Kidney (tissue), 14 donors: ENCODE measurements around the gene GPC6. TPM values are rescaled to one million over a fixed set of nuclear protein-coding genes. Genes with fewer than 3 reads are reported as not detected.

ENCODE experiments used
- DNase-seq, 5 donors: peaks; one replicate each; pipeline ENCODE4 v3.0.0-alpha.2; 2013 to 2020
- FAIRE-seq: peaks from 2 replicates; lab custom pipeline; 2012; peaks lifted over from hg19 to GRCh38; lab: Jason Lieb, UNC
- H3K27ac ChIP-seq, 2 donors: one replicate each; pipeline ENCODE4 v1.7.0; 2013; ENCODE audit warnings: low read depth in 2 of 2, low read length in 2 of 2, inconsistent platforms in 1 of 2
- H3K27me3 ChIP-seq: one replicate; pipeline ENCODE4 v1.7.1; 2013; ENCODE audit warnings: low read length, inconsistent platforms; ENCODE audit not compliant: control insufficient read depth, insufficient read depth
- H3K36me3 ChIP-seq, 3 donors: one replicate each; pipeline versions ENCODE4 v1.7.0 to v1.7.1; 2013; ENCODE audit warnings: low read length in 3 of 3, control low read depth in 1 of 3, inconsistent platforms in 1 of 3; ENCODE audit not compliant: insufficient read depth in 3 of 3, control insufficient read depth in 2 of 3
- H3K4me1 ChIP-seq, 3 donors: one replicate each; pipeline versions ENCODE4 v1.7.0 to v1.7.1; 2013; ENCODE audit warnings: low read length in 3 of 3, inconsistent platforms in 1 of 3, low read depth in 1 of 3; ENCODE audit not compliant: control insufficient read depth in 2 of 3, insufficient read depth in 2 of 3
- H3K4me3 ChIP-seq, 3 donors: one replicate each; pipeline versions ENCODE4 v1.7.0 to v1.8.1; 2013; ENCODE audit warnings: low read length in 3 of 3, control low read depth in 1 of 3, inconsistent platforms in 1 of 3
- H3K9ac ChIP-seq, 3 donors: one replicate each; pipeline versions ENCODE4 v1.7.0 to v1.7.1; 2013; ENCODE audit warnings: low read length in 3 of 3, control low read depth in 1 of 3, inconsistent platforms in 1 of 3
- H3K9me3 ChIP-seq, 3 donors: one replicate each; pipeline versions ENCODE4 v1.7.0 to v1.7.1; 2013; ENCODE audit warnings: low read length in 3 of 3, control low read depth in 1 of 3, inconsistent platforms in 1 of 3; ENCODE audit not compliant: control insufficient read depth in 2 of 3, insufficient read depth in 1 of 3
- CTCF ChIP-seq: IDR thresholded peaks from 3 replicates; pipeline ENCODE4 v1.5.1; 2012; ENCODE audit warnings: mild to moderate bottlenecking, moderate library complexity, borderline replicate concordance; ENCODE audit not compliant: insufficient read depth; ENCODE audit errors: extremely low read depth
- intact Hi-C: fragments of 100-400 bp; cut with DNase I; formaldehyde crosslinking; loops from one replicate; pipeline ENCODE4 v1.11.1; 2022
- polyA plus RNA-seq: library from polyadenylated mRNA; stranded (reverse); fragments of 350-450 nt; fragmentation: Illumina TruSeq; extraction: RNeasy Lipid Tissue Mini Kit (QIAGEN cat#74804); gene quantifications from one replicate; pipeline ENCODE4 v1.2.3, GENCODE V29; 2014; ENCODE audit warnings: low read depth, low replicate concordance; ENCODE audit not compliant: insufficient read depth
- total RNA-seq: library from RNA; stranded (reverse); fragmentation: NEBNext Ultra II Directional; extraction: Animal tissue kit (Norgen Biotek cat#: 25700); gene quantifications from one replicate; pipeline ENCODE4 v1.2.1, GENCODE V29; 2021
- donor health status: control.
- donor health status: control.
- donor health status: control.
- donor health status: control.
- donor health status: control.
- donor health status: DM: yes; HTN: yes; CAD: no.
- donor health status: Normal renal cell carcinoma (clear cell type).

Gene GPC6
- total and polyA plus RNA-seq, 2 donors from 2014 or later: 6.2 to 15.5 TPM

GRCh38 chr13:93806861-93807260 is 580.3 kb downstream of the GPC6 start:
- DNase-seq: no peak
- H3K4me1 ChIP-seq: no peaks in the 10 kb centered on the region
- H3K36me3 ChIP-seq: no peaks in the 10 kb centered on the region
- no peak overlapping the region for H3K27ac ChIP-seq
- TF ChIP-seq CTCF: no peak
- no peaks in the 10 kb centered on the region for H3K27me3 ChIP-seq
- intact Hi-C loops: no loop called here
- no peak overlapping the region for H3K9ac ChIP-seq
- no peaks in the 10 kb centered on the region for H3K9me3 ChIP-seq
- FAIRE-seq: no peak
- no peak overlapping the region for H3K4me3 ChIP-seq

- Histone ChIP-seq H3K4me3 (no peak overlapping the region), H3K9ac (no peak overlapping the region), H3K9me3 (no peaks in the 10 kb centered on the region), H3K36me3 (no peaks in the 10 kb centered on the region), H3K4me1 (no peaks in the 10 kb centered on the region), H3K27ac (no peak overlapping the region), H3K27me3 (no peaks in the 10 kb centered on the region)
- FAIRE-seq: no peak
- DNase-seq: no peak
- TF ChIP-seq CTCF: no peak
- intact Hi-C loops: no loop called here
Measured at GRCh38 chr13:93810264-93810663, 583.7 kb downstream of the GPC6 start.

GRCh38 chr13:93811071-93811737 is 584.6 kb downstream of the GPC6 start:
- Histone ChIP-seq H3K9me3 (no peaks in the 10 kb centered on the region), H3K36me3 (no peaks in the 10 kb centered on the region), H3K27me3 (no peaks in the 10 kb centered on the region), H3K9ac (no peak overlapping the region), H3K4me1 (no peaks in the 10 kb centered on the region), H3K4me3 (no peak overlapping the region), H3K27ac (no peak overlapping the region)
- no peak for TF ChIP-seq CTCF
- intact Hi-C loops: no loop called here
- DNase-seq (peak in 1 of 5 donors; percentile 22), FAIRE-seq (no peak)

- H3K36me3 ChIP-seq: no peaks in the 10 kb centered on the region
- no peak overlapping the region for H3K4me3 ChIP-seq
- no peak for DNase-seq
- FAIRE-seq: no peak
- no peak overlapping the region for H3K27ac ChIP-seq
- H3K9me3 ChIP-seq: no peaks in the 10 kb centered on the region
- H3K27me3 ChIP-seq: no peaks in the 10 kb centered on the region
- TF ChIP-seq CTCF: no peak
- intact Hi-C loops: no loop called here
- H3K9ac ChIP-seq: no peak overlapping the region
- no peaks in the 10 kb centered on the region for H3K4me1 ChIP-seq
Measured at GRCh38 chr13:93811738-93812112, 585.1 kb downstream of the GPC6 start.
